H9 (cell line): Measurements from ENCODE around the gene LINC01488. TPM values are rescaled to one million over a fixed set of nuclear protein-coding genes. Genes with fewer than 3 reads are reported as not detected.

Experiments used
- DNase-seq: peaks from one replicate; pipeline ENCODE4 v3.0.0-alpha.2; 2017
- H2AFZ ChIP-seq: one replicate; pipeline ENCODE4 v1.6.1; 2013; ENCODE audit warnings: mild to moderate bottlenecking, low read length, control low read depth, moderate library complexity
- H2AK5ac ChIP-seq: 2 replicates; pipeline ENCODE4 v1.6.1; 2013; ENCODE audit warnings: low read length, control low read depth, mixed read lengths; ENCODE audit not compliant: insufficient read length
- H2BK120ac ChIP-seq: one replicate; pipeline ENCODE4 v1.6.1; 2013; ENCODE audit warnings: low read depth, mild to moderate bottlenecking, low read length, control low read depth, inconsistent platforms; ENCODE audit not compliant: poor library complexity, severe bottlenecking
- H2BK12ac ChIP-seq: 2 replicates; pipeline ENCODE4 v1.6.1; 2013; ENCODE audit warnings: low read length, control low read depth, mixed read lengths, low read depth; ENCODE audit not compliant: insufficient read length
- H2BK15ac ChIP-seq: 2 replicates; pipeline ENCODE4 v1.6.1; 2013; ENCODE audit warnings: low read depth, low read length, control low read depth
- H2BK20ac ChIP-seq: one replicate; pipeline ENCODE4 v1.6.1; 2013; ENCODE audit warnings: low read depth, mild to moderate bottlenecking, low read length, control low read depth, inconsistent platforms; ENCODE audit not compliant: poor library complexity, severe bottlenecking
- H2BK5ac ChIP-seq: 2 replicates; pipeline ENCODE4 v1.6.1; 2013; ENCODE audit warnings: low read length, control low read depth, mixed read lengths; ENCODE audit not compliant: insufficient read length
- H3K14ac ChIP-seq: 2 replicates; pipeline ENCODE4 v1.6.1; 2013; ENCODE audit warnings: low read length, control low read depth; ENCODE audit not compliant: insufficient read depth
- H3K18ac ChIP-seq: 2 replicates; pipeline ENCODE4 v1.6.1; 2013; ENCODE audit warnings: low read depth, mild to moderate bottlenecking, mixed read lengths, low read length, control low read depth; ENCODE audit not compliant: insufficient read length
- H3K23ac ChIP-seq: 2 replicates; pipeline ENCODE4 v1.6.1; 2013; ENCODE audit warnings: low read length, control low read depth, mixed read lengths, low read depth; ENCODE audit not compliant: insufficient read length
- H3K23me2 ChIP-seq: 2 replicates; pipeline ENCODE4 v1.6.1; 2013; ENCODE audit warnings: low read depth, mild to moderate bottlenecking, mixed read lengths, low read length, control low read depth; ENCODE audit not compliant: insufficient read length, poor library complexity, severe bottlenecking
- H3K27ac ChIP-seq: 2 replicates; pipeline ENCODE4 v1.5.1; 2013; ENCODE audit warnings: low read length, control low read depth, mixed read lengths, low read depth; ENCODE audit not compliant: insufficient read length
- H3K27me3 ChIP-seq: 2 replicates; pipeline ENCODE4 v1.6.1; 2013; ENCODE audit warnings: low read length, control low read depth, inconsistent platforms; ENCODE audit not compliant: insufficient read depth
- H3K4ac ChIP-seq: 2 replicates; pipeline ENCODE4 v1.6.1; 2013; ENCODE audit warnings: low read depth, mild to moderate bottlenecking, control low read depth, inconsistent platforms, low read length, moderate library complexity
- H3K4me1 ChIP-seq: 2 replicates; pipeline ENCODE4 v1.6.1; 2013; ENCODE audit warnings: low read length, control low read depth, inconsistent platforms; ENCODE audit not compliant: insufficient read depth
- H3K4me2 ChIP-seq: 2 replicates; pipeline ENCODE4 v1.6.1; 2013; ENCODE audit warnings: low read length, control low read depth, mixed read lengths; ENCODE audit not compliant: insufficient read length, insufficient read depth
- H3K56ac ChIP-seq: 2 replicates; pipeline ENCODE4 v1.6.1; 2013; ENCODE audit warnings: low read depth, mild to moderate bottlenecking, mixed read lengths, low read length, control low read depth; ENCODE audit not compliant: insufficient read length
- H3K79me1 ChIP-seq: 2 replicates; pipeline ENCODE4 v1.6.1; 2013; ENCODE audit warnings: low read depth, mild to moderate bottlenecking, moderate library complexity, low read length, control low read depth, inconsistent platforms; ENCODE audit not compliant: insufficient read depth, poor library complexity, severe bottlenecking
- H3K79me2 ChIP-seq: 2 replicates; pipeline ENCODE4 v1.6.1; 2013; ENCODE audit warnings: low read length, control low read depth, inconsistent platforms; ENCODE audit not compliant: insufficient read depth
- H3K9ac ChIP-seq: 2 replicates; pipeline ENCODE4 v1.6.1; 2013; ENCODE audit warnings: low read length, control low read depth, mixed read lengths; ENCODE audit not compliant: insufficient read length; ENCODE audit errors: extremely low read depth
- H3K9me3 ChIP-seq: one replicate; pipeline ENCODE4 v1.6.1; 2013; ENCODE audit warnings: low read depth, low read length, inconsistent platforms; ENCODE audit not compliant: control insufficient read depth
- H3T11ph ChIP-seq: one replicate; pipeline ENCODE4 v1.6.1; 2013; ENCODE audit warnings: mild to moderate bottlenecking, low read length, control low read depth, inconsistent platforms
- H4K20me1 ChIP-seq: one replicate; pipeline ENCODE4 v1.6.1; 2013; ENCODE audit not compliant: control insufficient read depth, insufficient read length, insufficient read depth
- H4K5ac ChIP-seq: 2 replicates; pipeline ENCODE4 v1.6.1; 2013; ENCODE audit warnings: low read depth, mild to moderate bottlenecking, mixed read lengths, low read length, control low read depth; ENCODE audit not compliant: insufficient read length
- H4K8ac ChIP-seq: replicated peaks from 2 replicates; pipeline ENCODE4 v1.6.1; 2013; ENCODE audit warnings: low read length, control low read depth, mixed read lengths, low read depth; ENCODE audit not compliant: insufficient read length
- H4K91ac ChIP-seq: 2 replicates; pipeline ENCODE4 v1.6.1; 2013; ENCODE audit warnings: low read depth, mild to moderate bottlenecking, moderate library complexity, mixed read lengths, low read length, control low read depth; ENCODE audit not compliant: insufficient read length
- H3K27ac Mint-ChIP-seq, 3 experiments: 2 replicates in 2 of 3; 3 replicates in 1 of 3; pipeline ENCODE4 v1.8.0; 2020 to 2021; ENCODE audit warnings: mixed read lengths in 3 of 3, mild to moderate bottlenecking in 1 of 3, moderate library complexity in 1 of 3
- H3K27me3 Mint-ChIP-seq: 2 replicates; pipeline ENCODE4 v1.8.0; 2021; ENCODE audit warnings: low read depth, mild to moderate bottlenecking, moderate library complexity, mixed read lengths
- H3K36me3 Mint-ChIP-seq, 3 experiments: 2 replicates in 2 of 3; 3 replicates in 1 of 3; pipeline ENCODE4 v1.8.0; 2020 to 2021; ENCODE audit warnings: low read depth in 3 of 3, mixed read lengths in 3 of 3; ENCODE audit not compliant: insufficient read depth in 1 of 3
- H3K4me1 Mint-ChIP-seq, 2 experiments: 2 replicates each; pipeline ENCODE4 v1.8.0; 2020; ENCODE audit warnings: mixed read lengths in 2 of 2
- H3K4me3 Mint-ChIP-seq, 2 experiments: 2 replicates in 1 of 2; 3 replicates in 1 of 2; pipeline ENCODE4 v1.8.0; 2020 to 2021; ENCODE audit warnings: mild to moderate bottlenecking in 2 of 2, mixed read lengths in 2 of 2, moderate library complexity in 1 of 2
- H3K9me3 Mint-ChIP-seq, 2 experiments: 2 replicates in 1 of 2; 3 replicates in 1 of 2; pipeline ENCODE4 v1.8.0; 2020; ENCODE audit warnings: mild to moderate bottlenecking in 2 of 2, mixed read lengths in 2 of 2, moderate library complexity in 1 of 2
- WGBS: extraction: QIAGEN DNeasy Blood & Tissue Kit; methylation state at CpG from one replicate; pipeline ENCODE4 v1.1.7; 2013; ENCODE audit warnings: missing lambda C conversion rate, low lambda C conversion rate, mixed read lengths; ENCODE audit not compliant: insufficient read length; ENCODE audit errors: extremely low coverage; 5-methylcytosine and 5-hydroxymethylcytosine counted together
- total RNA-seq: library from RNA; stranded (reverse); gene quantifications from 2 replicates; pipeline ENCODE4 v1.2.1, GENCODE V29; 2021
- TF ChIP-seq, protein P1 (sequence below): fragments of 200-600 bp; sonication (generic); conservative IDR thresholded peaks from 3 replicates; pipeline ENCODE4 v1.8.0; 2021; ENCODE audit warnings: antibody characterized with exemption, mild to moderate bottlenecking

The LINC01488 gene
- total RNA-seq, 1 experiment from 2014 or later: not detected

GRCh38 chr11:69438286-69438920 lies 43.1 kb upstream of the LINC01488 start:
- Histone ChIP-seq H4K8ac (no peak overlapping the region), H3K4ac (no peak overlapping the region), H2BK20ac (no peak overlapping the region), H2AFZ (no peak overlapping the region), H2AK5ac (peak overlapping the region; percentile 59), H3K79me2 (no peaks in the 10 kb centered on the region), H3K56ac (no peak overlapping the region), H2BK15ac (no peak overlapping the region), H3K23me2 (no peaks in the 10 kb centered on the region), H3K23ac (no peak overlapping the region), H3K4me2 (no peak overlapping the region), H3K4me1 (peaks cover 7% of the 10 kb centered on the region; the same call in 1 of the 2 replicates), H3K9ac (no peak overlapping the region), H3T11ph (no peak overlapping the region), H3K9me3 (no peaks in the 10 kb centered on the region), H4K5ac (no peak overlapping the region), H4K91ac (peak overlapping the region; percentile 43), H2BK120ac (no peak overlapping the region), H3K18ac (peak overlapping the region; percentile 77), H2BK12ac (no peak overlapping the region), H2BK5ac (no peak overlapping the region), H3K27ac (no peak overlapping the region), H4K20me1 (peaks cover 4% of the 10 kb centered on the region), H3K14ac (peak overlapping the region; percentile 71), H3K27me3 (no peaks in the 10 kb centered on the region), H3K79me1 (no peaks in the 10 kb centered on the region)
- H3K36me3 Mint-ChIP-seq: no peaks in the 10 kb centered on the region; a peak in 1 of 7 replicates
- no peak overlapping the region for H3K4me3 Mint-ChIP-seq
- peaks cover 0 to 3% of the 10 kb centered on the region in 2 experiments; a peak in 1 of 5 replicates for H3K9me3 Mint-ChIP-seq
- TF ChIP-seq, protein P1, sequence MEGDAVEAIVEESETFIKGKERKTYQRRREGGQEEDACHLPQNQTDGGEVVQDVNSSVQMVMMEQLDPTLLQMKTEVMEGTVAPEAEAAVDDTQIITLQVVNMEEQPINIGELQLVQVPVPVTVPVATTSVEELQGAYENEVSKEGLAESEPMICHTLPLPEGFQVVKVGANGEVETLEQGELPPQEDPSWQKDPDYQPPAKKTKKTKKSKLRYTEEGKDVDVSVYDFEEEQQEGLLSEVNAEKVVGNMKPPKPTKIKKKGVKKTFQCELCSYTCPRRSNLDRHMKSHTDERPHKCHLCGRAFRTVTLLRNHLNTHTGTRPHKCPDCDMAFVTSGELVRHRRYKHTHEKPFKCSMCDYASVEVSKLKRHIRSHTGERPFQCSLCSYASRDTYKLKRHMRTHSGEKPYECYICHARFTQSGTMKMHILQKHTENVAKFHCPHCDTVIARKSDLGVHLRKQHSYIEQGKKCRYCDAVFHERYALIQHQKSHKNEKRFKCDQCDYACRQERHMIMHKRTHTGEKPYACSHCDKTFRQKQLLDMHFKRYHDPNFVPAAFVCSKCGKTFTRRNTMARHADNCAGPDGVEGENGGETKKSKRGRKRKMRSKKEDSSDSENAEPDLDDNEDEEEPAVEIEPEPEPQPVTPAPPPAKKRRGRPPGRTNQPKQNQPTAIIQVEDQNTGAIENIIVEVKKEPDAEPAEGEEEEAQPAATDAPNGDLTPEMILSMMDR: no peak
- no CpG with 5 or more reads among the region's 25 CpGs for WGBS
- no peak for DNase-seq
- H3K27me3 Mint-ChIP-seq: peaks cover 8% of the 10 kb centered on the region
- peaks cover 67 to 69% of the 10 kb centered on the region in 2 experiments for H3K4me1 Mint-ChIP-seq
- peak overlapping the region in 1 of 3 experiments; percentile 90; a peak in 3 of 7 replicates for H3K27ac Mint-ChIP-seq
